Left ventricle myocardium superior (tissue), 1 donor: ENCODE measurements around the gene ZNF548. TPM values are rescaled to one million over a fixed set of nuclear protein-coding genes. Genes with fewer than 3 reads are reported as not detected.

Experiments used
- ATAC-seq: fragments of 200-7000 bp; cut with Tn5 transposase; one replicate; pipeline ENCODE4 v1.9.1; 2020; ENCODE audit warnings: mild to moderate bottlenecking, moderate library complexity
- DNase-seq: peaks from one replicate; pipeline ENCODE4 v3.0.0-alpha.2; 2020
- intact Hi-C: fragments of 100-400 bp; cut with micrococcal nuclease; formaldehyde crosslinking; loops from one replicate; pipeline ENCODE4 v1.11.0; 2022
- total RNA-seq: library from RNA; stranded (reverse); fragmentation: NEBNext Ultra II Directional; extraction: Animal tissue kit (Norgen Biotek cat#: 25700); gene quantifications from one replicate; pipeline ENCODE4 v1.2.1, GENCODE V29; 2021
- donor health status: DM: no; HTN: yes; CAD: no; lungs with severe emphysema.

The ZNF548 gene
- total RNA-seq, 1 donor from 2014 or later: 17.8 TPM

DNA sequence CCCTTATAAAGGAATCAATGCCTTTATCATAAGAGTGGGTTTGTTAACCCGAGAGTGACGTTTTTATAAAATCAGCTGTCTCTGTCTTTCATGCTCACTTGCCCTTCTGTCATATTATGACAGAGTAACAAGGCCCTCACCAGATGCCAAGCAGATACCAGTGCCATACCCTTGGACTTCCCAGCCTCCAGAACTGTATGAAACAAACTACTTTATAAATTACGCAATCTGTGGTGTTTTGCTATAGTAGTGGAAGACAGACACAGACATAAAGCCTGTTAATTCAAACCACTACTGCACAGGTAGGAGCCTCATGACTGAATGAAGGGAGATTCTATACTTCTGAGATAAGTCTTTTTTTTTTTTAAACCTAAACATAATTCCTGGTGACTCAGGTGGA lies 62.7 kb downstream of the ZNF548 start:
- no peak for ATAC-seq
- no peak for DNase-seq
- intact Hi-C loops: no loop called here

Other genes with a start within 250 kb of the ZNF548 start
- not detected for gene ZIM3, start 244.7 kb upstream of the ZNF548 start, total RNA-seq
- gene DUXA, start 222.4 kb upstream of the ZNF548 start, total RNA-seq: not detected
- 19.4 TPM for gene ZNF264, start 198.4 kb upstream of the ZNF548 start, total RNA-seq
- 1.5 TPM for gene AURKC, start 158.8 kb upstream of the ZNF548 start, total RNA-seq
- 9.0 TPM for gene ZNF805, start 149.2 kb upstream of the ZNF548 start, total RNA-seq
- gene ZNF460, start 109.4 kb upstream of the ZNF548 start, total RNA-seq: 26.4 TPM
- 6.1 TPM for gene ZNF543, start 69.4 kb upstream of the ZNF548 start, total RNA-seq
- gene ZNF304, start 38.6 kb upstream of the ZNF548 start, total RNA-seq: 8.3 TPM
- 10.9 TPM for gene TRAPPC2B, start 26.3 kb upstream of the ZNF548 start, total RNA-seq
- 3.2 TPM for gene ZNF547, start 26.3 kb upstream of the ZNF548 start, total RNA-seq
- gene ZNF17, start 21.3 kb downstream of the ZNF548 start, total RNA-seq: 8.8 TPM
- 3.3 TPM for gene ZNF749, start 45.5 kb downstream of the ZNF548 start, total RNA-seq
- gene VN1R1, start 67.3 kb downstream of the ZNF548 start, total RNA-seq: 4.1 TPM
- 24.0 TPM for gene ZNF772, start 87.7 kb downstream of the ZNF548 start, total RNA-seq
- gene ZNF419, start 97.9 kb downstream of the ZNF548 start, total RNA-seq: 9.1 TPM
- gene ZNF773, start 110.1 kb downstream of the ZNF548 start, total RNA-seq: 6.0 TPM
- 4.1 TPM for gene ZNF549, start 137.5 kb downstream of the ZNF548 start, total RNA-seq
- 8.4 TPM for gene ZNF550, start 170.0 kb downstream of the ZNF548 start, total RNA-seq
- gene ZNF416, start 189.1 kb downstream of the ZNF548 start, total RNA-seq: 4.8 TPM
- 4.1 TPM for gene ZIK1, start 194.3 kb downstream of the ZNF548 start, total RNA-seq
- 3.9 TPM for gene ZNF530, start 210.0 kb downstream of the ZNF548 start, total RNA-seq
- gene ZNF134, start 224.4 kb downstream of the ZNF548 start, total RNA-seq: 12.9 TPM
- gene ZNF211, start 243.3 kb downstream of the ZNF548 start, total RNA-seq: 11.1 TPM